HG03039 (cell line): ENCODE measurements around the gene YTHDC2.

Experiments used
- ATAC-seq: cut with Tn5 transposase; IDR thresholded peaks from one replicate; pipeline ENCODE4 v1.9.1; 2021; ENCODE audit warnings: mild to moderate bottlenecking, moderate library complexity; ENCODE audit not compliant: unreplicated experiment

YTHDC2 gene

DNA sequence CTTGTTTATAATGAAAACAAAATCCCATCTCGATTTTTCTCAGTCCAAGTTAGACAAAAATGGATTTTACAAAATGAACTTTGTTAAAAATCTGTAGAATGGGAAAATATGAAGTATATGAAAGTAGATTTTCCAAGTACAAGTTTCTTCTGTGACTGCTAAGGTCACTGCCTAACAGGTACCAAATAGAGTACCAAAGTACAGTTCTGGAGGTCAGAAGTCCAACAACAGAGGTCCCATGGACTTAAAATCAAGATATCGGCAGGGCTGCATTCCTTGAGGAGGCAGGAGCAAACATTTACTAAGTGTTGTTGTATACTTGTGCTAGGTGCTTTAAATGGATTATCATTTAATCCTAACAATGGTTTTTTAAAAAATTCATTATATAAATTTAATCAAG, 5.9 kb downstream of the YTHDC2 start:
- ATAC-seq = no peak

DNA sequence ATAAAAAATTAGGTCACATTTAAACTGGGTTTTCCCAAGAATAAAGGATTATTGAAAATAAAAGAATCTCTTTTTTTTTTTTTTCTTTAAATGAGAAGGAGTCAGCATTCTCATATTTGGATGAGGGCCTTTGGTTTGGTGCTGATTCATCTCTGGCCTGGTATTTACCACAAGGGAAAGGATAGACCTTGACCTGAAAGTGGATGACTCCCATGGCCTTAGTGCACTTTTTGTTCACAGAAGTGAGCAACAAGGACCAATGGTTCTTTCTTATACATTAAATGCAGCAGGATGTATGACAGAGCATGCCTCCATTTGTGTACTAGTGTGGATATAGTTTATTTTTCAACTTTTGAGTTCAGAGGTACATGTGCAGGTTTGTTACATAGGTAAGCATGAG, 6.9 kb downstream of the YTHDC2 start:
- peak; percentile 86 for ATAC-seq

DNA sequence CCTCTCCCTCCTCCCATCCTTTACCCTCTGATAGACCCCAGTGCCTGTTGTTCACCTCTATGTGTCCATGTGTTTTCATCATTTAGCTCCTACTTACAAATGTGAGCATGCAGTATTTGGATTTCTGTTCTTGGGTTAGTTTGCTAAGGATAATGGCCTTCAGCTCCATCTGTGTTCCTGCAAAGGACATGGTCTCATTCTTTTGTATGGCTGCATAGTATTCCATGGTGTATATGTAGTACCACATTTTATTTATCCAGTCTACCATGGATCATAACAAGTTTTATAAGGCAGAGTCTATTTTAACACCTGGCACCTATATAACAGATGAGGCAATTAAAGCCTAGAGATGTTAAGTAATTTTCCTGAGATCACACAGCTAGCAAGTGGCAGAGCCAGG, 7.4 kb downstream of the YTHDC2 start:
- no peak for ATAC-seq

DNA sequence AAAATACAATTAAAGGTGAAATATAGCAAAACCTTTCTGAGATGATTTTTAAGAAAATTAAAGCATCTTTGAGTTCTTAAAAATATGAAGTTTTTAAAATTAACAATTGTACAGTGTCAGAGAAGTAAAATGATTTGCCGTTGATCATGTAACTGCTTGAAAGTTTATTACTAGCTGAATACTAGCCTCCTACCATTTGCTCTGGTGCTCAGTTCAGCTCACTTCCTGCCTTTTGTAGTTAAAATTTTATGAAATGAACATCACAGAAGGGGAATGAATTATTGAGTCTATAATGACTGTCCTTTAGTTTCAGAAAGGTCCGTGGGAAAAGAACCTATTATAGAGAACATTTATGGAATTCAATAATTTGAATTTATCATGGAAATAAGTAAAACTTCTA, 9.7 kb downstream of the YTHDC2 start:
- no peak for ATAC-seq

DNA sequence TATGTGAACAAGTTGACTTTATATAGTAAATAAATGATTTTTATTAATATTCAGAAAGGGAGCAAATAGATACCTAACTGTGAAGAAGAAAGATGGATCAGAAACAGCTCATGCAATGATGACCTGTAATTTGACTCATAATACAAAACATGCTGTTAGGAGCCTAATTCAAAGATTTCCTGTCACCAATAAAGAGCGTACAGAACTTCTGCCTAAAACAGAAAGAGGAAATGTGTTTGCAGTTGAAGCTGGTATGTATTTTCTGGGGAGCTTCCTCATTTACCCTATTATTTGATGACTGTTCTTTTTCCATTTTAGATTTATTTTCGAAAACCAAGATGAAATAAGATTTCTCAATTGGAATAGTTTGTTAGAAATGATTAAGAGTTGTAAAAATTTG, 11.4 kb downstream of the YTHDC2 start:
- ATAC-seq = peak; percentile 40

DNA sequence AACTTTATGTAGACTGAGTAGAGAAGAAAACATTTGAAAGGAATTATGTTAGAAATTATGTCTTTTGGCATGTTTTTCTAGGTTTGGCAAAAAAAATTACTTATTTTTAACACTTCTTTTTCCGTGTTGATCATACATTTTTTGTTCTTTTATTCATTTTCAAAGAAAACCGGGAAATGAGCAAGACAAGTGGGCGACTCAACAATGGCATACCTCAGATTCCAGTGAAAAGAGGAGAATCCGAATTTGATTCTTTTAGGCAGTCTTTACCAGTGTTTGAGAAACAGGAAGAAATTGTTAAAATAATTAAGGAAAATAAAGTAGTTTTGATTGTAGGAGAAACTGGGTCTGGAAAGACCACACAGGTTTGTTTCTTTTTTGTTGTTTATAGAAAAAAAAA, 12.9 kb downstream of the YTHDC2 start:
- no peak for ATAC-seq

DNA sequence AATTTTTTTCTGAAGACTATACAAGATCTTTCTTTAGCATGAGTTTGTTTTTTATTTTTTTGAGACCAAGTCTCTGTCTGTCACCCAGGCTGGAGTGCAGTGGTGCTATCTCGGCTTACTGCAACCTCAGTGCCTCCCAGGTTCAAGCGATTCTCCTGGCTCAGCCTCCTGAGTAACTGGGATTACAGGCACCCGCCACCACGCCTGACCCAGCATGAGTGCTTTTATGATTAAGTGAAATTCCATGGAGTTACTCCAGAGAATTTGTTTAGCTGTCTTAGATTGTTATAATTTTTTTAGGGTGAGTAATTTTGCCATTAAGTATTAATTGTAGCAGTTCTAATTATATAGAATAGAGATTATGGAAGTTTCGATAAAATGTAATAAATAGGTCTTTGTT, 14.3 kb downstream of the YTHDC2 start:
- ATAC-seq = no peak

DNA sequence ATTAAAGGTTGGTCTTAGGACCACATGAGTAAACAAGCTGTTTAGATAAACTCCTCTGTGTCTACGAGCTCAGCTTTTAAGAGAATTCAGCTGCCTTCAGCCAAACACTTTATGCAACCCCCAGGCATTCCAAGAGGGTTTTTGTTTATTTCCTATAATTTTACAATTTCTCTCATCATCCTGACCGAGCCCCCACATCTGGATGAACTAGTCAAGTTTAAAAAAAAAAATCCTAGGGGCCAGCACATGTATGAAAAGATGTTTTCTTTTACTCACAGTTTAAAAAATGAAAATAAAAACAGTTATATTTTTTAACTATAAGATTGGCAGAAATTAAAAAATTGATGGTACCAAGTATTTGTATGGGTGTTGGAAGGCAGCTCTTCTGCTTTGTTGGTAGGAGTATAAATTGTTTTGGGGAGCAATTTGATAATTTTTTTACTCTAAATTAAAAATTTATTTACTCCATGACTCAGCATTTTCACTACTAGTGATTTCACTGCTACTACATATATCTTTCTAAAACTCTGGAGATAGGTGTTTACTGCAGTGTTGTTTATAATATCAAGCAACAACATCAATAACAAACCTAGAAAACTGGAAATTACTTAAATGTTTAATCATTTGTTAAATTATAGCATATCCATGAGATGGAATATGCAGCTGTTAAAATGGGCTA, 18.1 kb downstream of the YTHDC2 start:
- ATAC-seq = no peak

DNA sequence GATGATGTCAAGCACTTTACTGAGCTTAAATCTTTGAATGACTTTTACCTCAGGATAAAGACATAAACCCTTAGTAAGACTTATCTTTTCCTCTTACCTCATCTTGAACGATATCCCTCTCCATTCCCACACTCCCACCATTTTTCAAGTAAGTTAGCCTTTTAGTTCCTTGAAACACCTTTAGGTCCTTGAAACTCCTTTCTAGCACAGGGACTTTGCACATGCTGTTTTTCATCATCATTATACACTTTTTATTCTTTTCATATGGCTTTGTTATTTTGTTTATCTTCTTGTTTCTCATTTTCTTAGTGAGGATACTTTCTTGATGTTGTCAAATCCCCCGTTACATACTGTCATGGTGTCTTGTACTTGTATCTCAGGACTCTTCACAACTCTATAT, 24.8 kb downstream of the YTHDC2 start:
- ATAC-seq = no peak

DNA sequence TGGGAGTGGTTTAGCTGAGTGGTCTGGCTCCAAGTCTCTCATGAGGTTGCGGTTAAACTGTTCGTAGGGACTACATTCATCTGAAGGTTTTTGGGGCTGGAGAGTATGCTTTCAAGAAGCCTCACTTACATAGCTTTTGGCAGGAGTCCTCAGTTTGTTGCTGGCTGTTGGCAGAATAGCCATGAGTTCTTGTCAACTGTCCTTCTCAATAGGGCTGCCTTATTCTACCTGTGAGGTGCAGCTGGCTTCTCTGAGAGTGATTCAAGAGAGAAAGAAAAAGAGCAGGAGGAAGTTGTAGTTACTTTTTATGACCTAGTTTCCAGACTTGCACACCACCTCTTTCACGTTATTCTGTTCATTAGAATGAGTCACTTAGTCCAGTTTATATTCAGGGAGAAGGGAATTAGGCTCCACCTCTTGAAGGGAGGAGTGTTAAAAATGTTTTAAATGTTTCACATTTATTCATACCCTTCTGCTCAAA, 33.2 kb downstream of the YTHDC2 start:
- ATAC-seq = no peak

DNA sequence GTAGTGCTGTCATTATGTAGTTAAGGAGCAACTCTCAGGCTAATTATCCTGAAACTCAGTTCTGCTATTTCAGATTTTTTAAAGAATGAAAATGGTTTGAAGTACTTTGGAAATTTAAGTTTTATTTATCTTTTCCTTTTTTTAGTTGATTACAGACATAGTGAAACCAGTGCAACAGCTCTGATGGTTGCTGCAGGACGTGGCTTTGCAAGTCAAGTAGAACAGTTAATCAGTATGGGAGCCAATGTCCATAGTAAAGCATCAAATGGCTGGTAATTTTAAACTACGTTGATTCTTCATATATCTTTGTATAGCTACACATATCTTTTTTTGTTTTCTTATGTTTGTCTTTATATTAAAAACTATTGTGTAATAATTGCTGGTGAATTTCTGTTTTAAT, 34.9 kb downstream of the YTHDC2 start:
- no peak for ATAC-seq

DNA sequence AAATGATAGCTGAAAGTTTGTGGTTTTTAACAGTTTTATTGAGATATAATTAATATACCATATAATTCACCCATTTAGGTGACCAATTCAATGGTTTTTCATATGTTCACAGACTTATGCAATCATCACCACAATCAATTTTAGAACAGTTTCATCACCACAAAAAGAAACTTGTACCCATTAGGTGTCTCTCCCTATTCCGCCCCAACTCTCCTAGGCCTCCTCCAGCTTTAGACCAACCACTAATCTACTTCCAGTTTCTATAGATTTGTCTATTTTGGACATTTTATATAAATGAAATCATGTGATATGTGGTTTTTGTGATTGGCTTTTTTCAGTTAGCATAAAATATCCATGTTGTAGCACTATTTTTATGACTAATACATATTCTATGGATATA, 38.6 kb downstream of the YTHDC2 start:
- no peak for ATAC-seq

DNA sequence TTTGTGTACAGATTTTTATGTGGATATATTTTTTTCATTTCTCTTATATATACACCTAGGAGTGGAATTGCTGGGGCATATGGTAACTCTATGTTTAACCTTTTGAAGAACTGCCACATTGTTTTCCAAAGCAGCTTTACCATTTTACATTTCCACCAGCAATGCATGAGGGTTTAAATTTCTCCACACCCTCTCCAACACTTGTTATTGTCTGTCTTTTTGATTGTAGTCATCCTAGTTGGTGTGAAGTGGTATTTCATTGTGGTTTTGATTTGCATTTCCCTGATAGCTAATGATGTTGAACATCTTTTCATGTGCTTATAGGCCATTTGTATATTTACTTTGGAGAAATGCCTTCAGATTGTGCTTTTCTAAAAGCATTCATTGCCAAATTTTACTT, 39.1 kb downstream of the YTHDC2 start:
- no peak for ATAC-seq

DNA sequence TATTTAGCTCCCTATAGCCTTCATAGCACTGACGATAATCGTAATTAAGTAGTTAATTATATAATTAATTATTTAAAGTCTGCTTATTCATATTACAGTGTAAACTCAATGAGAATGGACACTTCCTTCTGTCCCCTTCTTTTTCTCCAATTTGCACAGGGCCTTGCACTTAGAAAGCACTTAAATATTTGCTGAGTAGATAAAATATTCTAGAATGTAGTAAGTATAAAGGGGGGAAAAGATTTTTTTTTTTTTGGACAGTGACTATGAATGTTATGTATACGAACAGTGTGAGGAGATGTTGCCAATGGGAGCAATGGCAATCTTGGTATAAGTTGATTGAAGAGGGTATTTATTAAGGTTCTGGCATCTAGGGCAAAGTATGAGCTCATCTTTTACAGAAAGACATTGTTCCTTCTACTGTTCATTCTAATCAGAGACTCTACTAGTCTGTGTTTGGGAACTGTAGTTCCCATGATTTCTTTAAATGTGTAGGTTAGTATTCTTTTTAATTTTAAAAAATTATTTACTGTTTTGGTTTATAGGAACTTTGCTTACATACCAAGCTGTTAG, 49.4 kb downstream of the YTHDC2 start:
- ATAC-seq = no peak

DNA sequence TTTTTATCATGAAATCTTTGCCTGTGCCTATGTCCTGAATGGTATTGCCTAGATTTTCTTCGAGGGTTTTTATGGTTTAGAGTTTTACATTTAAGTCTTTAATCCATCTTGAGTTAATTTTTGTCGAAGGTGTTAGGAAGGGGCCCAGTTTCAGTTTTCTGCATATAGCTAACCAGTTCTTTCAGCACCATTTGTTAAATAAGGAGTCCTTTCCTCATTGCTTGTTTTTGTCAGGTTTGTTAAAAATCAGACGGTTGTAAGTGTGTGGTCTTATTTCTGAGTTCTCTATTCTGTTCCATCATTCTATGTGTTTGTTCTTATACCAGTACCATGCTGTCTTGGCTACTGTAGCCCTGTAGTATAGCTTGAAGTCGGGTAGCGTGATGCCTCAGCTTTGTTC, 55.9 kb downstream of the YTHDC2 start:
- no peak for ATAC-seq

DNA sequence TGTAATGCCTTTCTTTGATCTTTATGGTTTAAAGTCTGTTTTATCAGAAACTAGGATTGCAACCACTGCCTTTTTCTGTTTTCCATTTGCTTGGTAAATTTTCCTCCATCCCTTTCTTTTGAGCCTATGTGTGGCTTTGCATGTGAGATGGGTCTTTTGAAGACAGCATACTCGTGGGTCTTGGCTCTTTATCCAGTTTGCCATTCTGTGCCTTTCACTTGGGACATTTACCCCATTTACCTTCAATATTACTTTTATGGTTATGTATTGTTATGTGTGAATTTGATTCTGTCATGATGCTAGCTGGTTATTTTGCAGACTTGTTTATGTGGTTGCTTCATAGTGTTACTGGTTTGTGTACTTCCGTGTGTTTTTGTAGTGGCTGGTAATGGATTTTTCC, 59.2 kb downstream of the YTHDC2 start:
- no peak for ATAC-seq

DNA sequence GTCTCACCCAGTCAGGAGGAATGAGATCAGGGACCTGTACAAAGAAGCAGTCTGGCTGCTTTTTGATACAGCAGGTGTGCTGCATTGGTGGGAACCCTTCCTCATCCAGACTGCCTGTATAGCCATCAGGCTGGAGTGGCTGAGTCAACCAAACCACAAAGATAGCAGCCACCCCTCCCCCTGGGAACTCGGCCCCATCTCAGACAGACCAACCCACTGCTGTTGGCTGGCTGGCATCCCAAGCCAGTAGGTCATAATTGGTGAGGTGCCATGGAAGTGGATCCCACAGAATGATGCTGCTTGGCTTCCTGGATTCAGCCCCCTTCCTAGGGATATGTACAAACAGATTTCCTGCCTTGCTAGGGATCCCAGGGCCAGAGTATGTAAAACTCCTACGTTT, 60.9 kb downstream of the YTHDC2 start:
- no peak for ATAC-seq

DNA sequence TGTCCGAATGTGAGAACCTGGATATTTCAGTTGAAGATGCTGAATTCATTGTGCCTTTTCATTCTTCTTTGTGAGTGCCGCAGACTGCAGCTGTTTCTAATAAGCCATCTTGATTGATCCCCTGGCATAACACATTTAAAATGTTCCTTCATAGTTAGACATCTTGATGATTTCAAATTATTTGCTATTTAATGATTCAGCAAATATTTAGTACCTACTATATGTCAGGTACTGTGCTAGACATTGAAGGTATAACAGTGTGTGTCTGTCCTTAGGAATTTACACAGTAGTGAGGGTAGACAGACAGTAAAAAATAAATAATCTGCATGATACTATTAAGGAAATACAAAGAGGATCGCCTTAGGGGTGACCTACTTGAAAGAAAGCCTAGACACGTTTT, 61.6 kb downstream of the YTHDC2 start:
- ATAC-seq = no peak

DNA sequence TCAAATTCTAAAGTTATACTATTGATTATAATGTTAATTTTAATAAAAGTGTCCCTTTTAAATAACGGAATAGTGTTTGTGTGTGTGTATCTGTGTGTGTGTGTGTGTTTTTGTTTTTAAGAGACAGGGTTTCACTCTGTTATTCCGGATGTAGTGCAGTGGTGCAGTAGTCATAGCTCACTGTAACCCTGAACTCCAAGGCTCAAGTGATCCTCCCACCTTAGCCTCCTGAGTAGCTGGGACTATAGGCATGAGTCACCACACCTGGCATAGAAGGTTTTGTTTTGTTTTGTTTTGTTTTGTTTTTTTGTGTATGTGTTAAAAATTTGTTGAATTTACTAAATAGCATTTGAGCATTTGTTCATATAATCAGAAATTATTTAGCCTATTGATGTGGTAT, 64.6 kb downstream of the YTHDC2 start:
- no peak for ATAC-seq

DNA sequence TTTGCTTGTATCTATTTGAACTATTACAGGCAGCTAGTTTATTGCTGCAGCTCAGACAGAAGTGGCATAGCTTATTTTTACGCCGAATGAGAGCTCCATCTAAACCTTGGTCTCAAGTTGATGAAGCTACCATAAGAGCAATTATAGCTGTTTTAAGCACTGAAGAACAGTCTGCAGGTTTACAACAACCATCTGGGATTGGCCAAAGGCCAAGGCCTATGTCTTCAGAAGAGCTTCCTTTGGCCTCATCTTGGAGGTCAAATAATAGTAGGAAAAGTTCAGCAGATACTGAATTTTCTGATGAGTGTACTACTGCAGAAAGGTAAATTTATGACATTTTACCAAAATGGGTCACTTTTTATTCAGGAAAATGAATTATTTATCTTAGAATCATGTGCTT, 67.9 kb downstream of the YTHDC2 start:
- ATAC-seq = no peak

DNA sequence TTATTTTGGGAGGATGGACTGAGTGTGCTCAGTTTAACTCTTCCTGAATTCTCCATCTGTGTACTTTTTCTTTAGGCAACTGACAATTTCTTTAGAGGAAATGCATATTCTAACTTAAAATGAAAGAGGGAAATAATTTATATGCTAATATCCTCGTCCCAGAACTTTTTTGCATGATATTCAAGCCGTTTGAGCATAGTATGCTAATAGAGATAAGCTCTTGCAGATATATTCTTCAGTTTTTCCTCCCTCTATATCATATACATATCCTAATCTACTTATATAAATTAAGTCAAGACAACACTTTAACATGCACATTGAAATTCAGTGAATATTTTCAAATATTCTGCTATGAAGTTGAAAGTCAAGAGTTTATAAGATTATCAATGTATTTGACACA, 84.7 kb downstream of the YTHDC2 start:
- no peak for ATAC-seq

DNA sequence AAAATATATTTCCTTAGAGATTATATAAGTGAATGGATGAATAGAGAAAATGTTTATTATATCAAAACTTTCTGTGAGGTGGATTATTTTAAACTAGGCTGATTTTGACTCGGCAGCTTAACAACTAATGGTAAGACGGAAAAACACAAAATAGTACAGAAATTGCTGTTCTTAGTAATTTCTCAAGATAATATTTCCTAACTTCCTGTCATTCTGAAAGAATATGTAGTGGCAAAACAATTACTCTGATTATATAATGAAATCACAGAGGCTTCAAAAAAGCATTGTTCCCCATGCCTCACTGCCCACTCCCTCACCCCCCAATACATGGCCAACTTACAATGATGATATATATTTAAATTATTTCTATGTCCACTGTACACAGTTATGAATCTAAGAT, 85.4 kb downstream of the YTHDC2 start:
- ATAC-seq = no peak

DNA sequence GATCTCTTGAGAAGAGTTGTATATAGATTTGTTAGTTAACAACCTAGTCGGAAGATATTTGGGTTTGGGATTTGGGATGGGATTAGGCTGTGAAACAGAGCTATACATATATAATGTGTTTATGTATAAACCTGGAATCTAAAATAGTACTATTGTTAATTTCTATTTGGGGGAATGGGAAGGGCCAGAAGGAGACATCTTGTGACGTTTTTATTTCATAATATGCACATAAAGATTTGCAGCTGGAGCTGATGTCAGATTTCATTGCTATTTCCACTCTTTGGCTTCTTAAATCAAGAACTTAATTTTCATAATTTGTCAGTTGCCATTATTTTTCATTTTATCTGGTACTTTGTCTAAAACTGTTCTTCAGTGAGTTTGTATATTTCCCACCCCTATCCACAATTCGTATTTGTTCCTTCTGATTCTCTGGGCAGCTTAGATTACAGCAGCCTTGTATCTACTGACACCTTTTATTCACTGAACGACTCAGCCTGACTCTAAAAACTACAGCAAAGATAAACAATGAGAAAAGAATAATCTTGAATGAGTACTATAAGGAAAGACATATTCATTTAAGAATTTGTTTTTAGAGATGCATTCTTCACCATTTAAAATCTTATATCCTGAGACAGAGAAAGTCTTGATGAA, 86.9 kb downstream of the YTHDC2 start:
- ATAC-seq = no peak
